HEK293 (cell line): ENCODE measurements around the gene SPACA4.

Source experiments
- CTCF ChIA-PET: fragments of 350-600 bp; formaldehyde crosslinking; extraction: SDS; loops from one replicate; lab custom pipeline; 2021; ENCODE audit warnings: antibody characterized with exemption; lab: Yijun Ruan, JAX
- POLR2A ChIA-PET: fragments of 300-600 bp; formaldehyde crosslinking; extraction: SDS; loops from one replicate; lab custom pipeline; 2020; ENCODE audit warnings: antibody characterized with exemption, inconsistent platforms; lab: Yijun Ruan, JAX
- H3K27ac ChIP-seq: fragments of 200-500 bp; sonication (Bioruptor generic); 2 replicates; pipeline ENCODE4 v1.5.1; 2014; ENCODE audit warnings: low read depth, low read length, control low read depth, inconsistent platforms; ENCODE audit errors: extremely low read depth
- H3K36me3 ChIP-seq, 2 experiments: fragments of 200-500 bp in 1 of 2; sonication (Bioruptor generic) in 1 of 2; 1 replicate in 1 of 2; 2 replicates in 1 of 2; pipeline ENCODE4 v1.5.1; 2014 to 2017; ENCODE audit warnings: inconsistent platforms in 2 of 2, low read length in 2 of 2; ENCODE audit not compliant: control insufficient read depth in 2 of 2, insufficient read depth in 1 of 2
- H3K4me1 ChIP-seq: fragments of 200-500 bp; sonication (Bioruptor generic); 2 replicates; pipeline ENCODE4 v1.5.1; 2014; ENCODE audit warnings: mild to moderate bottlenecking, low read length, inconsistent platforms; ENCODE audit not compliant: control insufficient read depth, insufficient read depth
- H3K4me3 ChIP-seq: 2 replicates; pipeline ENCODE4 v1.5.1; 2011; ENCODE audit warnings: low read depth, mild to moderate bottlenecking, control low read depth, low read length, moderate library complexity
- H3K9me3 ChIP-seq: fragments of 200-500 bp; sonication (Bioruptor generic); 2 replicates; pipeline ENCODE4 v1.5.1; 2014; ENCODE audit warnings: low read depth, low read length, inconsistent platforms; ENCODE audit not compliant: control insufficient read depth, insufficient read depth
- BCL11B ChIP-seq: fragments of 450-650 bp; formaldehyde crosslinking; IDR thresholded peaks from 2 replicates; pipeline ENCODE4 v1.5.1; 2016; ENCODE audit warnings: low read depth, missing biosample characterization, missing genetic modification characterization
- KLF1 ChIP-seq: fragments of 450-650 bp; formaldehyde crosslinking; IDR thresholded peaks from 2 replicates; pipeline ENCODE4 v1.5.1; 2016; ENCODE audit warnings: missing biosample characterization, missing genetic modification characterization
- KLF10 ChIP-seq: fragments of 450-650 bp; IDR thresholded peaks from 2 replicates; pipeline ENCODE4 v1.5.1; 2018; ENCODE audit warnings: missing biosample characterization, mild to moderate bottlenecking, missing genetic modification characterization
- KLF7 ChIP-seq: fragments of 450-650 bp; formaldehyde crosslinking; IDR thresholded peaks from 2 replicates; pipeline ENCODE4 v1.5.1; 2016; ENCODE audit warnings: missing biosample characterization, missing genetic modification characterization, borderline replicate concordance
- KLF8 ChIP-seq: fragments of 450-650 bp; formaldehyde crosslinking; IDR thresholded peaks from 2 replicates; pipeline ENCODE4 v1.5.1; 2016; ENCODE audit warnings: missing biosample characterization, missing genetic modification characterization
- KLF9 ChIP-seq: fragments of 450-650 bp; formaldehyde crosslinking; IDR thresholded peaks from 2 replicates; pipeline ENCODE4 v1.5.1; 2016; ENCODE audit warnings: missing biosample characterization, missing genetic modification characterization, low read depth
- MEIS1 ChIP-seq: sonication (generic); formaldehyde crosslinking; IDR thresholded peaks from 2 replicates; pipeline ENCODE4 v1.8.1; 2022; ENCODE audit warnings: missing genetic modification reagents, mild to moderate bottlenecking, borderline replicate concordance
- OVOL3 ChIP-seq: fragments of 450-650 bp; formaldehyde crosslinking; IDR thresholded peaks from 2 replicates; pipeline ENCODE4 v1.5.1; 2016; ENCODE audit warnings: missing biosample characterization, missing genetic modification characterization
- SALL2 ChIP-seq: fragments of 450-650 bp; formaldehyde crosslinking; IDR thresholded peaks from 2 replicates; pipeline ENCODE4 v1.5.0; 2017; ENCODE audit warnings: missing biosample characterization, mild to moderate bottlenecking, missing genetic modification characterization, borderline replicate concordance
- SP2 ChIP-seq: fragments of 450-650 bp; formaldehyde crosslinking; IDR thresholded peaks from 2 replicates; pipeline ENCODE4 v1.5.1; 2016; ENCODE audit warnings: missing biosample characterization, missing genetic modification characterization
- YY2 ChIP-seq: fragments of 450-650 bp; formaldehyde crosslinking; IDR thresholded peaks from 2 replicates; pipeline ENCODE4 v1.5.1; 2016; ENCODE audit warnings: missing biosample characterization, missing genetic modification characterization
- ZBTB21 ChIP-seq: fragments of 450-650 bp; formaldehyde crosslinking; IDR thresholded peaks from 2 replicates; pipeline ENCODE4 v1.5.1; 2017; ENCODE audit warnings: missing biosample characterization, missing genetic modification characterization
- ZEB2 ChIP-seq: fragments of 450-650 bp; formaldehyde crosslinking; IDR thresholded peaks from 2 replicates; pipeline ENCODE4 v1.5.1; 2016; ENCODE audit warnings: missing biosample characterization, missing genetic modification characterization
- ZNF121 ChIP-seq: fragments of 450-650 bp; formaldehyde crosslinking; IDR thresholded peaks from 2 replicates; pipeline ENCODE4 v1.5.1; 2016; ENCODE audit warnings: missing biosample characterization, missing genetic modification characterization
- ZNF132 ChIP-seq: fragments of 450-650 bp; formaldehyde crosslinking; IDR thresholded peaks from 2 replicates; pipeline ENCODE4 v1.5.1; 2017; ENCODE audit warnings: missing biosample characterization, missing genetic modification characterization, borderline replicate concordance
- ZNF138 ChIP-seq: fragments of 450-650 bp; formaldehyde crosslinking; IDR thresholded peaks from 2 replicates; pipeline ENCODE4 v1.5.1; 2016; ENCODE audit warnings: missing biosample characterization, missing genetic modification characterization, borderline replicate concordance
- ZNF223 ChIP-seq: fragments of 450-650 bp; formaldehyde crosslinking; IDR thresholded peaks from 2 replicates; pipeline ENCODE4 v1.5.1; 2016; ENCODE audit warnings: missing biosample characterization, missing genetic modification characterization
- ZNF335 ChIP-seq: fragments of 450-650 bp; formaldehyde crosslinking; conservative IDR thresholded peaks from 2 replicates; pipeline ENCODE4 v1.5.1; 2016; ENCODE audit warnings: missing biosample characterization, missing genetic modification characterization
- ZNF560 ChIP-seq: fragments of 450-650 bp; formaldehyde crosslinking; IDR thresholded peaks from 2 replicates; pipeline ENCODE4 v1.5.1; 2017; ENCODE audit warnings: missing biosample characterization, missing genetic modification characterization, borderline replicate concordance
- ZNF785 ChIP-seq: fragments of 450-650 bp; formaldehyde crosslinking; IDR thresholded peaks from 2 replicates; pipeline ENCODE4 v1.5.1; 2016; ENCODE audit warnings: missing biosample characterization, missing genetic modification characterization
- TF ChIP-seq, protein P1 (sequence below): fragments of 450-650 bp; formaldehyde crosslinking; IDR thresholded peaks from 2 replicates; pipeline ENCODE4 v1.5.1; 2016; ENCODE audit warnings: missing biosample characterization, missing genetic modification characterization
- TF ChIP-seq, protein P2 (sequence below): fragments of 450-650 bp; formaldehyde crosslinking; IDR thresholded peaks from 2 replicates; pipeline ENCODE4 v1.5.1; 2016; ENCODE audit warnings: missing biosample characterization, missing genetic modification characterization, borderline replicate concordance
- TF ChIP-seq, protein P3 (sequence below): fragments of 450-650 bp; formaldehyde crosslinking; IDR thresholded peaks from 2 replicates; pipeline ENCODE4 v1.5.1; 2016; ENCODE audit warnings: missing biosample characterization, missing genetic modification characterization, borderline replicate concordance
- TF ChIP-seq, protein P4 (sequence below): fragments of 450-650 bp; formaldehyde crosslinking; IDR thresholded peaks from 2 replicates; pipeline ENCODE4 v1.5.1; 2016; ENCODE audit warnings: missing biosample characterization, missing genetic modification characterization

Gene SPACA4

DNA sequence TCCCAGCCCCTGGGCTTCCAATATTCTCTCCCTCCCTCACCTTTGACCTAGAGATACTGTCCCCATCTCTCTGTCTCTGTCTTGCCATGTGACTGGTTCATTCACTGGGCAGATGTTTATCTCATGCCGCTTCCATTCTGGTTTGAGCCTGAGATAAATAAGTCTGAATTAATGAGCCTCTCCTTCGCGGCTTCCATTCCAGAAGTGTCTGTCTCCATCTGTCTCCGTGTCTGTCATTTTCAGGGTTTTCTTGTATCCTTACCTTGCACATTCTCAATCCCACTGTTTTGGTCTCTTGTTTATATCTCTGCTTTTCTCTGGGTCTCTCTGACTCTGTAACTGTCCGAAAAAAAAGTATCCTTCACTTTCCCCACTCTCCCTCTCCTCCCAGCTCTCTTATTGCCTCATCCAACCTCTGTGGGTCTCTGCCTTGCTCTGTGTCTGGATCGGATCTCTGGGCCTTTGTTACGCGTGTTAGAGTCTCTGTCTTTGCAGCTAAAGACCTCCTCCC lies 17.1 kb downstream of the SPACA4 start (continued):
- TF ChIP-seq, protein P1, sequence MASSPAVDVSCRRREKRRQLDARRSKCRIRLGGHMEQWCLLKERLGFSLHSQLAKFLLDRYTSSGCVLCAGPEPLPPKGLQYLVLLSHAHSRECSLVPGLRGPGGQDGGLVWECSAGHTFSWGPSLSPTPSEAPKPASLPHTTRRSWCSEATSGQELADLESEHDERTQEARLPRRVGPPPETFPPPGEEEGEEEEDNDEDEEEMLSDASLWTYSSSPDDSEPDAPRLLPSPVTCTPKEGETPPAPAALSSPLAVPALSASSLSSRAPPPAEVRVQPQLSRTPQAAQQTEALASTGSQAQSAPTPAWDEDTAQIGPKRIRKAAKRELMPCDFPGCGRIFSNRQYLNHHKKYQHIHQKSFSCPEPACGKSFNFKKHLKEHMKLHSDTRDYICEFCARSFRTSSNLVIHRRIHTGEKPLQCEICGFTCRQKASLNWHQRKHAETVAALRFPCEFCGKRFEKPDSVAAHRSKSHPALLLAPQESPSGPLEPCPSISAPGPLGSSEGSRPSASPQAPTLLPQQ (tag by site-specific recombination): no peak
- no peak for TF ChIP-seq ZNF223 (tag by site-specific recombination)
- no peak for TF ChIP-seq SALL2 (tag by site-specific recombination)

DNA sequence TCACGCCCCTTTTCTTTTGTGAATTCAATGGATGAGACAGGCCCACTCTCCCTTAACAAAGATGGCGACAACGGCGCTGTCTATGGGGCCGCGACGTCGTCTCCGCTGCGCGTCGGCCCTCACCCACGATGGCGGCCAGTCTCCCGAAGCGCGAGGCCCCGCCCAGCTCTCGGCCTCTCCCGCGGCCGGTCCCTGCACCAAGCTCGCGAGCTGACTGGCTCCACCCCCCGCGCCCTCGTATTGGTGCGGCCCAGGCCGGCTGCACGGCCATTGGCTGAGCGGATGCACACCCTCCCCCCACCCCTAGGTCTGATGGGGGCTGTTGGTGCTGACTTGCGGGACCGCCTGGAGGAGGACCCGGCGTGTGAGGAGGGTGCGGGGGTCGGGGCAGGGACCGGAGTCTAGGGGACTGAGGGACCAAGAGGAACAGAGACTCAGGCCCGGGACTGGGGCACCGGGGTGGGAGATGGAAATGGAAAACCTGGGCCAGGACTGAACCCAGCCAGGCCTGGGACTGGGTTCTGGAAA lies 17.6 kb downstream of the SPACA4 start:
- POLR2A ChIA-PET: interaction anchor here (0.5 to 3.3 kb wide), 9 partner anchors 8 to 159 kb away, joined by 3 to 28 read pairs (median 4); partner anchors contain the start of genes DBP and FAM83E
- Histone ChIP-seq H3K4me1 (peaks cover 10% of the 10 kb centered on the region), H3K27ac (peak overlapping the region; percentile 51), H3K4me3 (peak overlapping the region; percentile 51), H3K36me3 (peaks cover 0 to 20% of the 10 kb centered on the region in 2 experiments; a peak in 1 of 3 replicates), H3K9me3 (no peaks in the 10 kb centered on the region)
- CTCF ChIA-PET: interaction anchor here (0.6 to 1.5 kb wide), 4 partner anchors 21 to 441 kb away, joined by 3 to 5 read pairs (median 4); partner anchors contain the start of gene CA11
- TF ChIP-seq BCL11B (tag by site-specific recombination): no peak
- peak; percentile 73 for TF ChIP-seq KLF8
- TF ChIP-seq KLF7 (tag by site-specific recombination): no peak
- TF ChIP-seq ZNF335 (tag by site-specific recombination): peak; percentile 94
- no peak for TF ChIP-seq ZNF560 (tag by site-specific recombination)
- TF ChIP-seq MEIS1 (CRISPR knock-in tag): no peak
- TF ChIP-seq KLF1: peak; percentile 6; the same call in 1 of the 2 replicates
- TF ChIP-seq YY2 (tag by site-specific recombination): peak; percentile 92
- 0 out of 2 replicates have a peak, but pooled peaks have one; percentile 9 for TF ChIP-seq ZEB2
- TF ChIP-seq, protein P2, sequence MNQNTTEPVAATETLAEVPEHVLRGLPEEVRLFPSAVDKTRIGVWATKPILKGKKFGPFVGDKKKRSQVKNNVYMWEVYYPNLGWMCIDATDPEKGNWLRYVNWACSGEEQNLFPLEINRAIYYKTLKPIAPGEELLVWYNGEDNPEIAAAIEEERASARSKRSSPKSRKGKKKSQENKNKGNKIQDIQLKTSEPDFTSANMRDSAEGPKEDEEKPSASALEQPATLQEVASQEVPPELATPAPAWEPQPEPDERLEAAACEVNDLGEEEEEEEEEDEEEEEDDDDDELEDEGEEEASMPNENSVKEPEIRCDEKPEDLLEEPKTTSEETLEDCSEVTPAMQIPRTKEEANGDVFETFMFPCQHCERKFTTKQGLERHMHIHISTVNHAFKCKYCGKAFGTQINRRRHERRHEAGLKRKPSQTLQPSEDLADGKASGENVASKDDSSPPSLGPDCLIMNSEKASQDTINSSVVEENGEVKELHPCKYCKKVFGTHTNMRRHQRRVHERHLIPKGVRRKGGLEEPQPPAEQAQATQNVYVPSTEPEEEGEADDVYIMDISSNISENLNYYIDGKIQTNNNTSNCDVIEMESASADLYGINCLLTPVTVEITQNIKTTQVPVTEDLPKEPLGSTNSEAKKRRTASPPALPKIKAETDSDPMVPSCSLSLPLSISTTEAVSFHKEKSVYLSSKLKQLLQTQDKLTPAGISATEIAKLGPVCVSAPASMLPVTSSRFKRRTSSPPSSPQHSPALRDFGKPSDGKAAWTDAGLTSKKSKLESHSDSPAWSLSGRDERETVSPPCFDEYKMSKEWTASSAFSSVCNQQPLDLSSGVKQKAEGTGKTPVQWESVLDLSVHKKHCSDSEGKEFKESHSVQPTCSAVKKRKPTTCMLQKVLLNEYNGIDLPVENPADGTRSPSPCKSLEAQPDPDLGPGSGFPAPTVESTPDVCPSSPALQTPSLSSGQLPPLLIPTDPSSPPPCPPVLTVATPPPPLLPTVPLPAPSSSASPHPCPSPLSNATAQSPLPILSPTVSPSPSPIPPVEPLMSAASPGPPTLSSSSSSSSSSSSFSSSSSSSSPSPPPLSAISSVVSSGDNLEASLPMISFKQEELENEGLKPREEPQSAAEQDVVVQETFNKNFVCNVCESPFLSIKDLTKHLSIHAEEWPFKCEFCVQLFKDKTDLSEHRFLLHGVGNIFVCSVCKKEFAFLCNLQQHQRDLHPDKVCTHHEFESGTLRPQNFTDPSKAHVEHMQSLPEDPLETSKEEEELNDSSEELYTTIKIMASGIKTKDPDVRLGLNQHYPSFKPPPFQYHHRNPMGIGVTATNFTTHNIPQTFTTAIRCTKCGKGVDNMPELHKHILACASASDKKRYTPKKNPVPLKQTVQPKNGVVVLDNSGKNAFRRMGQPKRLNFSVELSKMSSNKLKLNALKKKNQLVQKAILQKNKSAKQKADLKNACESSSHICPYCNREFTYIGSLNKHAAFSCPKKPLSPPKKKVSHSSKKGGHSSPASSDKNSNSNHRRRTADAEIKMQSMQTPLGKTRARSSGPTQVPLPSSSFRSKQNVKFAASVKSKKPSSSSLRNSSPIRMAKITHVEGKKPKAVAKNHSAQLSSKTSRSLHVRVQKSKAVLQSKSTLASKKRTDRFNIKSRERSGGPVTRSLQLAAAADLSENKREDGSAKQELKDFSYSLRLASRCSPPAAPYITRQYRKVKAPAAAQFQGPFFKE (tag by site-specific recombination): no peak
- TF ChIP-seq, protein P3, sequence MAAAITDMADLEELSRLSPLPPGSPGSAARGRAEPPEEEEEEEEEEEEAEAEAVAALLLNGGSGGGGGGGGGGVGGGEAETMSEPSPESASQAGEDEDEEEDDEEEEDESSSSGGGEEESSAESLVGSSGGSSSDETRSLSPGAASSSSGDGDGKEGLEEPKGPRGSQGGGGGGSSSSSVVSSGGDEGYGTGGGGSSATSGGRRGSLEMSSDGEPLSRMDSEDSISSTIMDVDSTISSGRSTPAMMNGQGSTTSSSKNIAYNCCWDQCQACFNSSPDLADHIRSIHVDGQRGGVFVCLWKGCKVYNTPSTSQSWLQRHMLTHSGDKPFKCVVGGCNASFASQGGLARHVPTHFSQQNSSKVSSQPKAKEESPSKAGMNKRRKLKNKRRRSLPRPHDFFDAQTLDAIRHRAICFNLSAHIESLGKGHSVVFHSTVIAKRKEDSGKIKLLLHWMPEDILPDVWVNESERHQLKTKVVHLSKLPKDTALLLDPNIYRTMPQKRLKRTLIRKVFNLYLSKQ: no peak
- TF ChIP-seq KLF9 (tag by site-specific recombination): peak; percentile 83; the same call in 1 of the 2 replicates
- TF ChIP-seq OVOL3 (tag by site-specific recombination): no peak
- TF ChIP-seq ZBTB21 (tag by site-specific recombination): no peak
- no peak for TF ChIP-seq ZNF785 (tag by site-specific recombination)
- no peak for TF ChIP-seq ZNF121 (tag by site-specific recombination)
- peak; percentile 95 for TF ChIP-seq SP2 (tag by site-specific recombination)
- no peak for TF ChIP-seq ZNF132 (tag by site-specific recombination)
- TF ChIP-seq, protein P4, sequence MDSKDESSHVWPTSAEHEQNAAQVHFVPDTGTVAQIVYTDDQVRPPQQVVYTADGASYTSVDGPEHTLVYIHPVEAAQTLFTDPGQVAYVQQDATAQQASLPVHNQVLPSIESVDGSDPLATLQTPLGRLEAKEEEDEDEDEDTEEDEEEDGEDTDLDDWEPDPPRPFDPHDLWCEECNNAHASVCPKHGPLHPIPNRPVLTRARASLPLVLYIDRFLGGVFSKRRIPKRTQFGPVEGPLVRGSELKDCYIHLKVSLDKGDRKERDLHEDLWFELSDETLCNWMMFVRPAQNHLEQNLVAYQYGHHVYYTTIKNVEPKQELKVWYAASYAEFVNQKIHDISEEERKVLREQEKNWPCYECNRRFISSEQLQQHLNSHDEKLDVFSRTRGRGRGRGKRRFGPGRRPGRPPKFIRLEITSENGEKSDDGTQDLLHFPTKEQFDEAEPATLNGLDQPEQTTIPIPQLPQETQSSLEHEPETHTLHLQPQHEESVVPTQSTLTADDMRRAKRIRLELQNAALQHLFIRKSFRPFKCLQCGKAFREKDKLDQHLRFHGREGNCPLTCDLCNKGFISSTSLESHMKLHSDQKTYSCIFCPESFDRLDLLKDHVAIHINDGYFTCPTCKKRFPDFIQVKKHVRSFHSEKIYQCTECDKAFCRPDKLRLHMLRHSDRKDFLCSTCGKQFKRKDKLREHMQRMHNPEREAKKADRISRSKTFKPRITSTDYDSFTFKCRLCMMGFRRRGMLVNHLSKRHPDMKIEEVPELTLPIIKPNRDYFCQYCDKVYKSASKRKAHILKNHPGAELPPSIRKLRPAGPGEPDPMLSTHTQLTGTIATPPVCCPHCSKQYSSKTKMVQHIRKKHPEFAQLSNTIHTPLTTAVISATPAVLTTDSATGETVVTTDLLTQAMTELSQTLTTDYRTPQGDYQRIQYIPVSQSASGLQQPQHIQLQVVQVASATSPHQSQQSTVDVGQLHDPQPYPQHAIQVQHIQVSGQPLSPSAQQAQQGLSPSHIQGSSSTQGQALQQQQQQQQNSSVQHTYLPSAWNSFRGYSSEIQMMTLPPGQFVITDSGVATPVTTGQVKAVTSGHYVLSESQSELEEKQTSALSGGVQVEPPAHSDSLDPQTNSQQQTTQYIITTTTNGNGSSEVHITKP (tag by site-specific recombination): peak; percentile 96
- no peak for TF ChIP-seq ZNF138 (tag by site-specific recombination)
- TF ChIP-seq KLF10 (tag by site-specific recombination): peak; percentile 100
